PC-3 (cell line): Measurements from ENCODE around the gene LMNTD1.

Source experiments
- CTCF ChIP-seq: fragments of 300-600 bp; sonication (generic); conservative IDR thresholded peaks from 2 replicates; pipeline ENCODE4 v1.5.1; 2017; ENCODE audit warnings: antibody characterized with exemption, low read depth, mild to moderate bottlenecking, low read length
- EZH2 ChIP-seq: fragments of 300-600 bp; sonication (generic); IDR thresholded peaks from one replicate; pipeline ENCODE4 v1.6.1; 2017; ENCODE audit warnings: antibody characterized with exemption, mild to moderate bottlenecking, low read length; ENCODE audit not compliant: unreplicated experiment
- EZH2phosphoT487 ChIP-seq: fragments of 300-600 bp; sonication (generic); IDR thresholded peaks from 2 replicates; pipeline ENCODE4 v1.6.1; 2018; ENCODE audit warnings: mild to moderate bottlenecking, antibody characterized with exemption, low read length, borderline replicate concordance

- no peak for TF ChIP-seq CTCF
- TF ChIP-seq EZH2phosphoT487, result no peak
- no peak for TF ChIP-seq EZH2
Measured at GRCh38 chr12:25502118-25502517, 51.0 kb downstream of the LMNTD1 start.
